Lung microvascular endothelial cell (primary cell): ENCODE results near the gene SPRY1. TPM values are rescaled to one million over a fixed set of nuclear protein-coding genes. Genes with fewer than 3 reads are reported as not detected.

Experiments used
- DNase-seq, 2 donors: peaks; one replicate each; pipeline versions ENCODE4 v3.0.0 to v3.0.0-alpha.2; 2010; ENCODE audit warnings: low read depth in 2 of 2
- total RNA-seq: library from RNA; depleted of rRNA; stranded (reverse); fragments of >200 nt; gene quantifications from 2 replicates; pipeline ENCODE4 v1.2.1, GENCODE V29; 2014

SPRY1 gene, protein sequence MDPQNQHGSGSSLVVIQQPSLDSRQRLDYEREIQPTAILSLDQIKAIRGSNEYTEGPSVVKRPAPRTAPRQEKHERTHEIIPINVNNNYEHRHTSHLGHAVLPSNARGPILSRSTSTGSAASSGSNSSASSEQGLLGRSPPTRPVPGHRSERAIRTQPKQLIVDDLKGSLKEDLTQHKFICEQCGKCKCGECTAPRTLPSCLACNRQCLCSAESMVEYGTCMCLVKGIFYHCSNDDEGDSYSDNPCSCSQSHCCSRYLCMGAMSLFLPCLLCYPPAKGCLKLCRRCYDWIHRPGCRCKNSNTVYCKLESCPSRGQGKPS
- 18.3 and 61.5 TPM in 2 replicates for total RNA-seq

- DNase-seq: peak; percentile 90 to 94
These were observed at the start of gene SPRY1 for GRCh38 chr4:123396307-123397143. Gene SPRY1 (plus strand): TSS chr4:123396795. CDS start chr4:123401592, 4,797 bp downstream.

DNA sequence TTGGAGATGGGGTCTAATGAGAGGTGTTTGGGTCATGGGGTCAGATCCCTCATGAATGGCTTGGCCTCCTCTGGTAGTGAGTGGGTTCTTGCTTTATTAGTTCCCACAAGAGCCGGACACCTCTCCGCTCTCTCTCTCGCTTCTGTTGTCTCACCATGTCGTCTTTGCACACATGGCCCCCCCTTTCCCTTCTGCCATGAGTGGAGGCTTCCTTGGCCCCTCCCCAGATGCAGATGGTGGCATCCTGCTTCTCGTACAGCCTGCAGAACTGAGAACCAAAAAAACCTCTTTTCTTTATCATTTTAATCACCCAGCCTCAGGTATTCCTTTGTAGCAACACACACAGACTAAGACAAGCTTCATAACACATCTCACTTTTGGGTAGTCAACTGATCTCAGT is 49.6 kb upstream of the SPRY1 start:
- no peak for DNase-seq

DNA sequence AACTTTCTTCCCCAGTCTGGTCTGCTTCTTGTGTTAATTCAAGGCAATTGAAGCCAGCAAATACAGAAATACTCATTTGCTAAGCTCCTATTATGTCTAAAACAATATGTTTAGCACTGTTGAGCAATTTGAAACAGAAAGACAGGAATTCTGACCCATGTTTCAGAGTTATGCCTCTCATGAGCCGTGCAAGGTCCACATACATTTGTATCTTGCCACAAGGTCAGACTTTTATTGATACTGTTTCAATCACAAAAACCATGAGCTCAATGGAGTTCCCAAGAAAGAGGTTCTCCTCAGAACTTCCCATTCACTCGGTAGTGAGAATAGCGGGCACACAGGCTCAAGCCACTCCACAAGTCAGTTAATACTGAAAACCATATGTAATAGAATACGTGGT is 47.6 kb upstream of the SPRY1 start:
- no peak for DNase-seq

DNA sequence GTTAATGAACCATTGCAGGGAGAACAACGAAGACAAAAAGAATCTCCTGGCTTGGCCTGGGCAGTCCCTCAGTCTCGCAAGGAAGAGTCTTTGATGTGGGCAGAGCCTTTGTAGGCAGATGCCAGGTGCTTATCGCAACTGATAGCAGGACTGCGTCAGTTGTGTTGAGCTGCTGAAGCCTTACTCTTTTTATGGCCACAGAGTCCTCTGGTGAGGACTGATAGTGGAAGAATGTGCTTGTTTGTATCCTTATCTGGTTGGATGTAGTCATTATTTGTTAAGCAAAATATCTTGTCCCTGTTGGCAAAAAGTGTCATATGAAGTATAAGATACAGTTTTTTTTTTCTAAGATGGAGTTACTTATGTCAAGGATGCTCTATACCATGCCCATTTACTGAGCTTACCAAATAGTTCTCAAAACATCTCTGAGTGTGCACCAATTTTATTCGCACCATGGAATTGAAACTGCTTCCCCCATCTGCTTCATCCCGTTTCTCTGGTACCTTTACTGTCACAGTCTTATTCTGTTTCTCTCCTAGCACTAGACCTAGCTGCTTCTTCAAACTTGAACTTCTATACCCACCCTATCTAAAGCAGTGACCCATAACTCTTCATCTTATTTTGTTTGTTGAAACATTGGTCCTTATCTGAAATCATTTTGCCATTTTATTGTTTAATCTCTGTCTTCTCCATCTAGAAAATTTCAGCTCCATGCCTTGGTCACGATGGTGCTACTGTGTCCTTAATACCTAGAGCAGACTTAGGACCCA is 47.0 kb upstream of the SPRY1 start:
- no peak for DNase-seq

DNA sequence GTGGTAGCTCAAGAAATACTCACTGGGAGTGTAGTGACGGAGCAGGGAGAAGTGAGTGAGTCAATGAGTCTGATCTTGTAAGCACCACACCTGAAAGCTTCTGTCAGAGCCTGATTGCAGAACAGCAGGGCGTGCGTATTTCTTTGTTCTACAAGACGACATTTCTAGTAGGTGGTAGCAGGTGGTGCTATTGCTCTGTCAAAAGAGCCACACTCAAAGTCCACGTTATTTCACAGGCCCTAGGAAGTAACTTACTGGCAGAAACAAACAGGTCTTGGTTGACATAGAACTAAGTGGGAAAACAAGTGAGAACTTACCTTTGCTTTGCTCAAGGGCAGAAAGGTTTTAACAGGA is 46.4 kb upstream of the SPRY1 start:
- DNase-seq: peak; percentile 38 to 47

- no peak for DNase-seq
These were observed 45.9 kb upstream of the SPRY1 start for GRCh38 chr4:123350726-123351125.

GRCh38 chr4:123351713-123352112 is 44.9 kb upstream of the SPRY1 start:
- no peak for DNase-seq

DNA sequence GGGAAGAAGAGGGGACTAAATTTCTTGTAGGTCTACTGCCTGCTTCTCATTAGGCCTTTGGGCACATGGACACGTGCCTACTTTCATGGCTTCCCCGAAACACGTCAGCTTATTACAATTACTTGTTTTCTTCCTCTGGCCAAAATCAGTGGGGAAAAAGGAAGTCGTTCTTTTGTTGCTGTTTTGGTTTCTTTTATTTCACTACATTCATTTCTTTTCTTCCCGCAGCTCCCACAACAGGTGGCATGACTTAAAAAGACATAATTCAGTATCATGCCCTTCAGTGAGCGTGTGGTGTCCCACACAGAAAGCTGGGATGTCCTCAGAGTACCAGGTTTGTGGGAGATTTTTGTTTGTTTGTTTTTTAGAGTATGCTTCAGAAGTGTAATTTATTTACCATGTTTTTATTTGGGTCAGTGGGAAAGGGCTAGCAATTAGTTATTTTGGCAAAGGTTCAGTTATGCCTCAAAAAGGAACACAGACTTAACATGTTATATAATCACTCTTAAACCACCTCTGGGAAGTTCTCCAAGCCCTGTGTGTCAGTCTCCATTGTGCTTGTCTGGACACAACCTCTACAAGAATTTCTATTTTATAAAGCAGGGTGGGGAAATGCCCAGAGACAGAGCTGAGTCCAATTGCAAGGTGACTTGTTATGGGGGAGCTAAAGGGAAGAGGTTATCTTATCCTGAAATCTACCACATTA is 44.2 kb upstream of the SPRY1 start:
- peak; percentile 51 to 57 for DNase-seq

DNA sequence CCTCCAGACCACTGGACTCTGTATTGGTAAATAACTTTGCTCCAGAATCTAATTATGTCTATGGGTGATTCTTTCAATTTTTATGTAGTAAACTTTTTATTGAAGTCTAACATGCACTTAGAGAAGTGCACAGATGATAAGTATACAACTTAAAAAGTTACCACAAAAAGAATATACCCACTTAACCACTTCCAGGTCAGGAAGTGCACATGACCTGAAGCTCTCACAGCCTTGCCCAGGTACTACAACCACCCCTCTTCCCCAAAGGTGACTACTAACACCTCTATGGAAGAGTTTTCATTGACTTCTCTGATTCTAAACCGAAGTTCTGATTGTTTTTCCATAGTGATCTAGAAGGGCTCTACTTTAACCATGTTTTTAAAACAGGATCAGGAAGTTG is 43.6 kb upstream of the SPRY1 start:
- DNase-seq: no peak

- peak; percentile 59 to 83 for DNase-seq
These were observed 42.9 kb upstream of the SPRY1 start for GRCh38 chr4:123353656-123354055.

- no peak for DNase-seq
These were observed 41.9 kb upstream of the SPRY1 start for GRCh38 chr4:123354701-123355100.

DNA sequence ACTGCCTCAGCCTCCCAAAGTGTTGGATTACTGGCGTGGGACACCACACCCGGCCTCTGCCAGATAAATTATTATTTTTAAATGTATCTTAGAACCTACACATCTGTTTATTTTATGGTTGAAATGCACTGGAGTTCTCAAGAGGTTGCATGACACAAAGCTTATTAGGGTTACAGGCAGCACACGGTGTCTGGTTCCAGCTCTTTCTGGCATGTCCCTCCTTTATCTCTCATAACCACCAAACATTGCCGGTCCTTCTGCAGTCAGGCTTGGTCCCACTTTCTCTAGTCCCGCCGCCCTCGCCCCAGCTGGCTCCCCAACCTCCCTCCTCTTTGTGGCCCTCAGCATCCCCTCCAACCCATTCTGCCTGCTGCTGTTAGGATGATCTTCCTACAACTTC is 39.7 kb upstream of the SPRY1 start:
- DNase-seq: no peak

GRCh38 chr4:123359449-123360315 is 36.9 kb upstream of the SPRY1 start:
- no peak for DNase-seq

- peak; percentile 58 to 94 for DNase-seq
These were observed 35.3 kb upstream of the SPRY1 start for GRCh38 chr4:123361195-123361861.

GRCh38 chr4:123362103-123362502 is 34.5 kb upstream of the SPRY1 start:
- no peak for DNase-seq

DNA sequence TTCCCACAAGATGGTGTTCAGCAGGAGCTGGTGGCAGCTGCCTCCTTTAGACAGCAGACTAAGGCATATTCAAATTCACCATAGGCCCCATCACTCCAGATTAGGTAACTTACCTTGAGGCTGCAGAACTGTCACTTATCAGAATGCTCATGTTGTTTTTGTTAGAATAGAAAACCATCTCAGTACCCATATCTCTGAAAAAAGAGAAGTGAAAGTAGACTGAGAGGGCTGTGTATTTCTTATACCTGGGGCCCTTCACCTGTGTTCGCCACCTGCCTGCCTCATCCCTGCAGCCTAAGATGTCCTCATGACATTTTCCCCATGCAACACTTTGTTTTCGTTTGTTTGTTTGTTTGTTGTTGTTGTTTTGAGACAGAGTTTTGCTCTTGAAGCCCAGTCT is 32.9 kb upstream of the SPRY1 start:
- DNase-seq: no peak

DNA sequence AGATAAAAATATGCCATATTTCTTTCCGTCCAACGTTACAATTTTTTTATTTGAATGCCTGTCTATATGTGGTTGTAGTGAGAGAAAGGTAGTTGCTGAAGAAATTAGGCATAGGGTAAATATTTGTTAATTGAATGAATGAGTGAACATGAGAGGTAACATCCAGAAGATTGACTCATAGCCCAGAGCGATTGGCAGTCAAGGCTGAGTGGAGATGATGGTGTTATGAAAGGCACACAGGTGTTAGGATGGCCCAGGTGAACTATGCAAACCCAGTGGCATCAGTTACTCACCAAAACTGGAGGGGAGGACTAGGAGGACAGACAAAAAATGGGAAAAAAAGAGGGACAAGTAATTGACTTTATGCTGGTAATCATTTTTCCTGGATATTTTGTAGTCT is 31.7 kb upstream of the SPRY1 start:
- DNase-seq: no peak

GRCh38 chr4:123365412-123365811 is 31.2 kb upstream of the SPRY1 start:
- no peak for DNase-seq

GRCh38 chr4:123366144-123366748 is 30.3 kb upstream of the SPRY1 start:
- DNase-seq: no peak

- DNase-seq: no peak
These were observed 17.8 kb upstream of the SPRY1 start for GRCh38 chr4:123378794-123379193.
